Measurements from ENCODE around the gene RPS14.

The RPS14 gene

GRCh38 chr5:150441813-150442698 is 7.5 kb downstream of the RPS14 start:
- TF ChIP-seq CTCF (IDR thresholded peaks at IDR 0.05; ENCODE audit: low read depth, low read length, missing control alignments), result no peak
- DNase-seq, result no peak
- Histone ChIP-seq H3K36me3 (replicated peaks) (peaks cover 41% of the 10 kb centered on the region), H3K4me3 (ENCODE audit: low read depth, low read length) (no peak overlapping the region), H3K27ac (no peak overlapping the region), H3K27me3 (replicated peaks) (no peaks in the 10 kb centered on the region)
- in situ Hi-C loops (cut with HindIII; ENCODE audit: low pct_ligation_motif_present, low sequenced_read_pairs), result no loop called here

- peaks cover 32% of the 10 kb centered on the region for H3K36me3 ChIP-seq (replicated peaks)
- in situ Hi-C loops (cut with HindIII; ENCODE audit: low pct_ligation_motif_present, low sequenced_read_pairs), result no loop called here
- no peaks in the 10 kb centered on the region for H3K27me3 ChIP-seq (replicated peaks)
- no peak overlapping the region for H3K4me3 ChIP-seq (ENCODE audit: low read depth, low read length)
- no peak overlapping the region for H3K27ac ChIP-seq
- no peak for TF ChIP-seq CTCF (IDR thresholded peaks at IDR 0.05; ENCODE audit: low read depth, low read length, missing control alignments)
- no peak for DNase-seq
These were observed 8.4 kb downstream of the RPS14 start for GRCh38 chr5:150440948-150441812.

- DNase-seq, result no peak
These were observed 10.5 kb downstream of the RPS14 start for GRCh38 chr5:150438873-150439546.

GRCh38 chr5:150436141-150436680 is 13.3 kb downstream of the RPS14 start:
- TF ChIP-seq CTCF (IDR thresholded peaks at IDR 0.05; ENCODE audit: low read depth, low read length, missing control alignments), result peak; percentile 83
- peak; percentile 86 for DNase-seq
- in situ Hi-C loops (cut with HindIII; ENCODE audit: low pct_ligation_motif_present, low sequenced_read_pairs), result no loop called here
- Histone ChIP-seq H3K27me3 (replicated peaks) (no peaks in the 10 kb centered on the region), H3K36me3 (replicated peaks) (no peaks in the 10 kb centered on the region), H3K4me3 (ENCODE audit: low read depth, low read length) (no peak overlapping the region), H3K27ac (no peak overlapping the region)

More at GRCh38 chr5:150438873-150439546, 10.5 kb downstream of the RPS14 start:
- Histone ChIP-seq H3K27me3 (replicated peaks) (no peaks in the 10 kb centered on the region), H3K27ac (no peak overlapping the region), H3K4me3 (ENCODE audit: low read depth, low read length) (no peak overlapping the region), H3K36me3 (replicated peaks) (peaks cover 12% of the 10 kb centered on the region)
- in situ Hi-C loops (cut with HindIII; ENCODE audit: low pct_ligation_motif_present, low sequenced_read_pairs), result no loop called here
- TF ChIP-seq CTCF (IDR thresholded peaks at IDR 0.05; ENCODE audit: low read depth, low read length, missing control alignments), result peak; percentile 72

- no peaks in the 10 kb centered on the region for H3K36me3 ChIP-seq (replicated peaks)
- H3K27ac ChIP-seq, result no peak overlapping the region
- no peak overlapping the region for H3K4me3 ChIP-seq (ENCODE audit: low read depth, low read length)
- in situ Hi-C loops (cut with HindIII; ENCODE audit: low pct_ligation_motif_present, low sequenced_read_pairs), result no loop called here
- H3K27me3 ChIP-seq (replicated peaks), result no peaks in the 10 kb centered on the region
- DNase-seq, result peak; percentile 20
- no peak for TF ChIP-seq CTCF (IDR thresholded peaks at IDR 0.05; ENCODE audit: low read depth, low read length, missing control alignments)
These were observed 15.1 kb downstream of the RPS14 start for GRCh38 chr5:150434464-150434863.
